ENCODE results near the gene MAGI2. TPM values are rescaled to one million over a fixed set of nuclear protein-coding genes. Genes with fewer than 3 reads are reported as not detected.

Gene MAGI2
- total and polyA plus RNA-seq, 2 experiments from 2014 or later: 10.4 to 26.4 TPM

- H3K36me3 Mint-ChIP-seq (ENCODE audit: low read depth): no peaks in the 10 kb centered on the region
- no peak overlapping the region for H2AFZ ChIP-seq
- no peak overlapping the region for H3K4me3 Mint-ChIP-seq
- ATAC-seq (no peak), DNase-seq (ENCODE audit: low spot score) (no peak)
- H3K4me1 Mint-ChIP-seq: no peaks in the 10 kb centered on the region
- H3K4me1 ChIP-seq (ENCODE audit: insufficient read depth): no peaks in the 10 kb centered on the region
- H3K27ac Mint-ChIP-seq: no peak overlapping the region
- TF ChIP-seq CTCF (conservative IDR thresholded peaks at IDR 0.05; ENCODE audit: low read depth in 2 of 2) (0 out of 4 replicates have a peak, but pooled peaks of 1 of the 2 experiments have one; percentile 2), EZH2phosphoT487 (IDR thresholded peaks at IDR 0.05; ENCODE audit: unreplicated experiment) (no peak)
- no peaks in the 10 kb centered on the region for H3K36me3 ChIP-seq (ENCODE audit: insufficient read depth)
- no peaks in the 10 kb centered on the region for H3K27me3 ChIP-seq (ENCODE audit: insufficient read depth)
- no peak overlapping the region for H3K4me2 ChIP-seq
- H4K20me1 ChIP-seq (replicated peaks; ENCODE audit: insufficient read depth): no peaks in the 10 kb centered on the region
- no peak overlapping the region for H3K4me3 ChIP-seq
- no peak overlapping the region for H3K27ac ChIP-seq (ENCODE audit: low read depth)
- no peaks in the 10 kb centered on the region for H3F3A ChIP-seq (replicated peaks; ENCODE audit: low read depth)
- H3K9me2 ChIP-seq (ENCODE audit: insufficient read depth): no peaks in the 10 kb centered on the region
- no peaks in the 10 kb centered on the region for H3K9me3 Mint-ChIP-seq
- no peaks in the 10 kb centered on the region for H3K79me2 ChIP-seq (replicated peaks; ENCODE audit: insufficient read depth)
- no peaks in the 10 kb centered on the region for H3K27me3 Mint-ChIP-seq (ENCODE audit: insufficient read depth, low read depth, poor library complexity)
Measured at GRCh38 chr7:78953090-78953489, 500.4 kb downstream of the MAGI2 start.

- Mint-ChIP-seq H3K27me3 (ENCODE audit: insufficient read depth, low read depth, poor library complexity) (no peaks in the 10 kb centered on the region), H3K9me3 (no peaks in the 10 kb centered on the region), H3K4me1 (no peaks in the 10 kb centered on the region), H3K36me3 (ENCODE audit: low read depth) (no peaks in the 10 kb centered on the region), H3K27ac (no peak overlapping the region), H3K4me3 (no peak overlapping the region)
- Histone ChIP-seq H3K27ac (ENCODE audit: low read depth) (no peak overlapping the region), H3K9me2 (ENCODE audit: insufficient read depth) (no peaks in the 10 kb centered on the region), H3K4me2 (no peak overlapping the region), H4K20me1 (replicated peaks; ENCODE audit: insufficient read depth) (no peaks in the 10 kb centered on the region), H2AFZ (no peak overlapping the region), H3F3A (replicated peaks; ENCODE audit: low read depth) (no peaks in the 10 kb centered on the region), H3K4me1 (ENCODE audit: insufficient read depth) (no peaks in the 10 kb centered on the region), H3K79me2 (replicated peaks; ENCODE audit: insufficient read depth) (no peaks in the 10 kb centered on the region), H3K36me3 (ENCODE audit: insufficient read depth) (no peaks in the 10 kb centered on the region), H3K4me3 (no peak overlapping the region), H3K27me3 (ENCODE audit: insufficient read depth) (no peaks in the 10 kb centered on the region)
- no peak for ATAC-seq
- DNase-seq (ENCODE audit: low spot score): no peak
- TF ChIP-seq ZNF462 (CRISPR knock-in tag; IDR thresholded peaks at IDR 0.05): no peak
- TF ChIP-seq CTCF (conservative IDR thresholded peaks at IDR 0.05; ENCODE audit: low read depth in 2 of 2): no peak
- TF ChIP-seq REST (IDR thresholded peaks at IDR 0.05; ENCODE audit: unreplicated experiment): no peak
- no peak for TF ChIP-seq STAT1 (IDR thresholded peaks at IDR 0.05; ENCODE audit: unreplicated experiment)
- TF ChIP-seq JUNB (IDR thresholded peaks at IDR 0.05; ENCODE audit: unreplicated experiment): no peak
- TF ChIP-seq ZNF114 (CRISPR knock-in tag; IDR thresholded peaks at IDR 0.05): no peak
- no peak for TF ChIP-seq POLR2AphosphoS5 (IDR thresholded peaks at IDR 0.05; ENCODE audit: low read depth)
Measured at GRCh38 chr7:78939669-78940068, 513.8 kb downstream of the MAGI2 start.
